HG03039 (cell line): ENCODE results near the gene USH2A.

Experiments
- ATAC-seq: cut with Tn5 transposase; IDR thresholded peaks from one replicate; pipeline ENCODE4 v1.9.1; 2021; ENCODE audit warnings: mild to moderate bottlenecking, moderate library complexity; ENCODE audit not compliant: unreplicated experiment

The USH2A gene

GRCh38 chr1:216303690-216304089 lies 119.6 kb downstream of the USH2A start:
- no peak for ATAC-seq

GRCh38 chr1:216293683-216294082 lies 129.6 kb downstream of the USH2A start:
- ATAC-seq: no peak

- ATAC-seq: no peak
Measured at GRCh38 chr1:216290074-216290473, 133.2 kb downstream of the USH2A start.

- no peak for ATAC-seq
Measured at GRCh38 chr1:216285052-216285451, 138.2 kb downstream of the USH2A start.

- no peak for ATAC-seq
Measured at GRCh38 chr1:216281757-216282156, 141.5 kb downstream of the USH2A start.

- no peak for ATAC-seq
Measured at GRCh38 chr1:216270086-216270773, 153.0 kb downstream of the USH2A start.

GRCh38 chr1:216261631-216262030 lies 161.6 kb downstream of the USH2A start:
- ATAC-seq: no peak

GRCh38 chr1:216258856-216259255 lies 164.4 kb downstream of the USH2A start:
- ATAC-seq: no peak

GRCh38 chr1:216258386-216258785 lies 164.9 kb downstream of the USH2A start:
- no peak for ATAC-seq

GRCh38 chr1:216250861-216251260 lies 172.4 kb downstream of the USH2A start:
- ATAC-seq: no peak

- no peak for ATAC-seq
Measured at GRCh38 chr1:216248628-216249027, 174.6 kb downstream of the USH2A start.

GRCh38 chr1:216247937-216248336 lies 175.3 kb downstream of the USH2A start:
- ATAC-seq: no peak

- ATAC-seq: no peak
Measured at GRCh38 chr1:216246577-216247203, 176.6 kb downstream of the USH2A start.

GRCh38 chr1:216238844-216239243 lies 184.4 kb downstream of the USH2A start:
- no peak for ATAC-seq

- ATAC-seq: no peak
Measured at GRCh38 chr1:216237927-216238542, 185.2 kb downstream of the USH2A start.

- ATAC-seq: no peak
Measured at GRCh38 chr1:216224233-216224632, 199.0 kb downstream of the USH2A start.

GRCh38 chr1:216223486-216223885 lies 199.8 kb downstream of the USH2A start:
- no peak for ATAC-seq

GRCh38 chr1:216222288-216222687 lies 201.0 kb downstream of the USH2A start:
- ATAC-seq: no peak

- ATAC-seq: peak; percentile 100
Measured at GRCh38 chr1:216221260-216221700, 202.0 kb downstream of the USH2A start.

GRCh38 chr1:216216305-216216704 lies 206.9 kb downstream of the USH2A start:
- no peak for ATAC-seq

GRCh38 chr1:216215169-216215568 lies 208.1 kb downstream of the USH2A start:
- no peak for ATAC-seq

- ATAC-seq: no peak
Measured at GRCh38 chr1:216212826-216213225, 210.4 kb downstream of the USH2A start.
